GM18861 (cell line): ENCODE measurements around the gene GLRX3.
"Not testable (repeated sequence)": the region's sequence is repeated elsewhere in the genome, so short reads cannot be mapped to it uniquely, and the experiment has no call there.

Experiments
- ATAC-seq: cut with Tn5 transposase; IDR thresholded peaks from one replicate; pipeline ENCODE4 v1.9.1; 2021; ENCODE audit not compliant: unreplicated experiment

Gene GLRX3

DNA sequence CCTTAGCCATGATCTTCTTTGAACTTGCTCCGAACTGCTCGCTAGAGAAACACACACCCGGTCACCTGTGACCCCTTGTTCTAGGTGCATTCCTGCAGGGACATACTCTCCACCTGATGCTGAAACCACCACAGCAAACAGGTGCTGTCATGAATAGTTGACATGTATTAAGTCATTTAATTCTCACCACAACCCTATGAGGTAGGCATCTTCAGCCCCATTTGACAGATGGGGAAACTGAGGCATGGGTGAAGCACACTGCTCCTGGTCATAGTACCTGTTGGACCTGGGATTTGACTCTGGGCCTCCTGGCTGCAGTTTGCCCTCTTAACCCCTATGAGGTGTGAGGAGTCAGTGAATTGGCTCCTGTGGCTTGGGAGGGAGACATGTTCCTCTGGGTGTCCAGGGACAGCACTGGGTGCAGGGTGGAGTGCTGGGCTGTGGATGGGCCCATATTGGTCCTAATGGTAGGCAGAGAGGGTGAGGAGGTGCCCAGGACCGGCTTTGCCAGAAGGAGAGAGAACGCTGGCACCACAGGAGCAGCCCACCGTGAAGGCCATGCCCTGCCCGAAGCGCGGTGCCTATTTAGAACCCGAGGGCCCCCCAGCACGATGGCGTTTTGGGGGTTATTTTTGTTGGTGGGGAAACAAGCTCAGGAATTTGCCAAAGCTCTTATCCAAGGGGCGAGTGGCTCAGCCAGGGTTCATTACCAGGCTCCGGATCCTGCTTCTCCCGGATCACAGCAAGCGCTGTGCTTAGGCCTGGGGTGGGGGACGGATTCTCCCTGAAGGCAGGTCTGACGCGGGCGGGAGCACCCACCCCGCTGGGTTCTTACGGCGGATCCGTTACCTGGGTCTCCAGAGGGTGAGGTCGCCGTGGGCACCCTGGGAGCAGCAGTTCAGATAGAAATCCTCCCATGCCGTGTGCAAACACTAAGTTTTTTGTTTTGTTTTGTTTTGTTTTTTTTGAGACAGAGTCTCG lies 52.3 kb downstream of the GLRX3 start:
- no peak for ATAC-seq

DNA sequence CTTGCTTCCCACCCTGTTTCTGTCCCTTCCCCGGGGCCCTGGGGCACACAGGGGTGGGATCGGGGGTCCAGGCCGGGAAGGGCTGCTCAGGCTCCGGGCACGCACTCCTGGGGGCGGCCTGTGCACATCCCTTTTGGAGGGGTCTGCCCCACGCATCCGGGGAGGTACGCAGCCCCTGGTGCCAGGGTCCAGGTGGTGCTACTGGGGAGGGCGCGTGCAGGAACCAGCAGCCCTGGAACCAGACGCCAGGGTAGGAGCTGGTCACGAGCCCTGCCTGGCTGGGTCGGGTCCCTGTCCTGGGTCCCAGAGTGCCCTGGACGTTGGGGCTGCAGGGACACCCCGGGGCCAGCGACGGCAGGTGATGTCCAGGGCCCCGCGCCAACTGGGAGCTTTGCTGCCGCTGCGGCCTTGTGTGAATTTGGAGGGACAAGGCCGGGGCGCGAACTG lies 53.4 kb downstream of the GLRX3 start:
- ATAC-seq: no peak

DNA sequence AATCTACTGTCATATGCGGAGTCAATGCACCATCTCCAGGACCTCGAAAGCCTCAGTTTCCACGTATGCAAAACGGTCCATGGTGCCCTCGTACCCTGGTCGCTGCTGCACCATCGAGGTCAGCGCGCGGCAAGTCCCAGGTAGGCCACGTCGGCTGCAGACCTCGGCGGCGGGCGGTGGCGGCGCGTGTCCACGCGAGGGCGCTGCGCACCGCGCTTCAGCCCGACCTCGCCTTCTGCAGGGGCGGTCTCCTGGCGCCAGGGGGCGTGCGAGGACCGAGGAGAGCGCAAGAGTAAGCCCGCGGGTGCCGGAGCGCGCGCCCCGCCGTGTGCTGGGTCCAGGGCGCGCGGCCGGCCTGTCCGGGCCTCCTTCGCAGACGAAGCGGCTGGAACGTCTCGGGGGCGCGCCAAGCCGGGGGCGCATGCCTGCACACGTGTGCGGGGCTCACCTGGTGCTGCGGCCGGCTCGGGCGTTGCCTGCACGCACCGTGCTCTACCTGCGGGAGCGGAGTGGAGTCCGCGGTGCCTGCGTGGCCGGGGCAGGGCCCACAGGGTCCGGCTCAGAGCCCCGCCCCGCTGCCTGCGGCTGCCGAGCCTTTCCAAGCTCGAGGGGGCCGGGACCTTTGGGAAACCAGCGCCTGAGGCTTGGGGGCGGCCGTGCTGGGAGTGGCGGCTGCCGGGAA lies 54.0 kb downstream of the GLRX3 start:
- peak; percentile 85 for ATAC-seq

DNA sequence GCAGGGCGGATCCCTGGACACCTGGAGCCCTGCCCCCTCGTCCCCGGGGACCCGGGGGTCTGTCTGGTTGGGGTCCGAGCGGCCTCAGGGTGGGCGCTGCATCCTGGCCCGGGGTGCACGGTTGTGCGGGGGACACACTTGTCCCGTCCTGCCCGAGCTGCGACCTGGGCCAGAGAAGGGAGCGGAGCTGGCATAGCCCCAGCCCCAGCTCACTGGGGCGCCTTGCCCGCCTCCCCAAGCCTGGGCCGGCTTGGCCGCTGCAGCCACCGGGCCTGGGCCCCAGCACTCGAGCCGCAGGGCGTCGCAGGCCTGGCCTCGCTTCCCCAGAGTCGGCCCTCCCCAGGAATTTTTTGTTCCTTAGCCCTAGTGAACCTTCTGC lies 54.5 kb downstream of the GLRX3 start:
- no peak for ATAC-seq

DNA sequence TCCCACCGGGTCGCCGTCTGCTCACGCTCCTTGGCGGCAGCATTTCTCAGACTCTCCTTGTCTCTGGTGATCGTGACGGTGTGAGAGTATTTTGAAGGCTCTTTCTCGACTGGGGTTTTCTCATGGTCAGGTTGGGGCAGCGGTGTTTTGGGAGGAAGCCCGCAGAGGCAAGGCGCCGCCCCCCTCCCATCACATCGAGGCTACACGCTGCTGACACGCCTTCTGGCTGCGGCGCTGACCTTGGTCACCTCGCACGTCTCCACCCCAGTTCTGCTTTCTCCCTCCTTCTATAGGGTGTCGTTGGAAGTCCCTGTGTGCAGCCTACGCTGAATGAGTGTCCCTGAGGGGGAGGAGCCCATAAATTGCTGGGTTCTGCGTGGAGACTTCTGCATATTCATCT lies 55.2 kb downstream of the GLRX3 start:
- ATAC-seq: no peak

DNA sequence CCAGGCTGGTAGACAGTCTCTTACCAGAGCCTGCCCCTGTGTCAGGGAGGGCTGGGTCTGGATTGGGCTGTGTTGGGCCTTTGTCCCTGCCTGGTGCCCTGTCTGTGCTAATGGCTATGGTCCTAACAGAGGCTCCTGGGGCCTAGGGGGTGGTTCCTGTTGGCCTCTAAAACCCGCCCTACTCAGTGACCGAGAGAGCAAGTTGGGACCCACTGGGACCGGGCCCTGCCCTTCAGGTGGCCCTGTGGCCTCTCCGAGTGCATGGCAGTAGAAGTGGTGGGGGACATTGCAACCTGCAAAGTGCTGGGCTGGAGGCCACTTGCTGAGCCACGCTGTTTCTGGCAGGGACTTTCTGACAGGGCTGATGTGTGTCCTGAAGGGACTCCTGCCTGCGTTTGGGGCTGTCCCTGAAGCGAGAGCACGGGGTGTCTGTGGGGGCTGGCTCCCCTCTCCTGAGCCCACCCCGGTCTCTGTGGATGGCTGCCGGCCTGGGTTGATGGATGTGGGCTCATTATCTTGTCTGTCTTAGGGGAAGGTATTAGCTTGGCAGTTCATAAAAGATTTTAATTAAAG lies 56.2 kb downstream of the GLRX3 start:
- ATAC-seq: no peak

DNA sequence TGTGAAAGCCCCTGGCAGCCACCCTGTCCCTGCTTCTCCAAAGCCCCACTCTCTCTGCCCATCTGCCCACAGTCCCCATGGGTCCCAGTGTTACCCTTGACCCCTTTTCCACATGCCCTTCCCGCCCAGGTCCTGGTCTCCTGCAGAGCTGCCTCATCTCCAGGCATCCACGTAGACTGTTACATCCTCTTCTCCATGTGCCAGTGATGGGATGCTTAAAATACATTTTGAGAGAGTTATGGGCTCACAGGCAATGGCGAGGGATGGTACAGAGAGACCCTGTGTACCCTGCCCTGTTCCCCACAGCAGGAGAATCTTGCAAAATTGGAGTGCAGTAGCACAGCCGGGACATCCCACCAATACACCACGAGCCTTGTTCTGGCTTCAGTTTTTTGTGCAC lies 56.8 kb downstream of the GLRX3 start:
- no peak for ATAC-seq

DNA sequence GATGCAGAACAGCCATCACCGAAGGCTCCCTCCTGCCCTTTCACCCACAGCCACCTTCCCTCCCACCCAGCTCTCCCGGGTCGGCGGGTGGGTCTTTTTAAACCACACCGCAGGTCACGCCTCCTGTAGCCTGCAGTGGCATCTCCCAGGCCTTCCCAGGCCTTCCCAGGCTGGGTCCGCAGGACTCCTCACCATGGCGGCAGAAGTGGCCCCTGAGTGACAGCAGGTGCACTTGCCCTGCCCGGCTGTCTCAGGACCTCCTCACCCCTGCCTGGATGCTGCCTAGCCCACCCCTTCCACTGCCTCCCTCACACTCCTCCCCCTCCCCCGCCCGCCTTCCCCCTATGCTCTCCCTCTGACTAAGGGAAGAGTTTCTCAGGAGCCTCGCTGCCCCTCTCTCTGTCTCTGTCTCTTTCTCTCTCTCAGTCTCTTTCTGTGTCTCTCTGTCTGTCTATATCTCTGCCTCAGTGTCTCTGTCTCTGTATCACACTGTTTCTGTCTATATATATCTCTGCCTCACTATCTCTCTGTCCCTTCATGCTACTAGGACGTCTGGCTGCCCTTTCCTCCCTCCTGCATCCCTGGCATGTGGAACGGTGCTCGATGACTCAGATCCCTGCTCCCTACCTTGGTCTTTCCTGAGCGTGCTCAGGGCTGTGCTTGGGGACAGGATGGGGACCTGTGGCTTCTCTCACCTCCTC lies 57.5 kb downstream of the GLRX3 start:
- ATAC-seq: no peak

DNA sequence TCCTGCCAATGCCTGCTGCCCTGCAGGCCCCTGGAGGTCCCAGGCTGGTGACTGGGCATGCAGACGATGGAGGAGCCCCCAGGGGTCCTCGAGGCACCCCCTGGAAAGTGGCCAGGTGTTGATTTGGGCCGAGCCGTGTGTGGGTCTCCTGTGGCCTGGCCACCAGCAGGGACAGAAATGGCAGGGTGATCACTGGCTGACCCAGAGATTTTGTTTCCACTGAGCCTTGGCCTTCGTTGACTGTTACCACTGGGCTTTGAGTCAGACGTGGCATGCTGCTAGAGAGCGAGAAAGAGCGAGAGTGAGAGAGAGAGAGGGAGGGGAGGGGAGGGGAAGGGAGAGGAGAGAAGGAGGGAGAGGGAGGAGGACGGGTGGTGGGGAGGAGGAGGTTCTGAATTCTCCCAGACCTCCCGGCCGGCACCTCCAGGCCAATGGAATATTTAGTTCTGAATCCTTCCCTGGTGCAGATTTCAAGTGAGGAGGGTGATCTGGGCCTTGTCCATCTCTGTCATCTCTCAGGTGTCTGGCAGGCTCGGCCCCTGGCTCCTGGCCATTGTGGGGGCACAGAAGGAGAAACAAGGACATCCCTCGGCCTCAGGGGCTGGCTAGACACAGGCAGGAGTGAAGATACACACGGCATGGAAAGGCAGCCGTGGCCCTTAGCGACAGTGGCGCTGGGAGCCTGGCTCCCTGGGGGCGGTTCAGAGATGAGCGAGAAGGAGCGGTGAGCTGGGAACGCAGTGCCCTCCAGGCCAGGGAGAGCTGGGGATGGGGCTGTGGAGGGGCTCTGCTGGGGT lies 58.2 kb downstream of the GLRX3 start:
- no peak for ATAC-seq

DNA sequence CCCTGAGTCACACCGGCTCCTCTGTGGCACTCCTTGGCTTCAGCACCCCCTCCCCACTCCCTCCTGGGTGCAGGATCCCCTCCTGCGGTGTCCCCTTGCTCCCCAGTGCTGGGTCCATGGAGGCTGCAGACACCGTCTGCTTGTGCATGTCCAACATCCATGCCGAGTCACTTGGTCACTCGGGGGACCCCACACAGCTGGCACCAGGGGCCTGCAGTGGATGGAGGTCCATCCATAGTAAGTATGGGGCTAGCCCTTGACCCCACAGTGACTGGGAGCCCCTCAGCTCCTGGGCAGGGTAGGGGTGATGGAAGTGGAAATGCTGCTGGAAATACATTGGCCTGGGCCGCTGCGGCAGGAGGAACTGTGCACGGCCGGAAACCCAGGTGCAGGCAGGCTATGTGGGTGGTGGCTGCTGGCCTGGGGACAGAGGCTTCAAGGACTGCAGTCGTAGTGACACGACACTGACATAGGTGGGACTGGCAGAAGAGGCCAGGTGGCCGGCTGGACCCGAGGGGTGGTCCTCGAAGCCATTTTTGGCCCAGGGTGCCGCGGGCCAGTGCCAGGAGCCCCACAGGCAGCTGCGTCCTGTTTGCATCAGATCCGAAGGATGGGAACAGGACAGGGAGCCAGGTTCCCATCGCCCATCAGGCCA lies 58.9 kb downstream of the GLRX3 start:
- no peak for ATAC-seq

DNA sequence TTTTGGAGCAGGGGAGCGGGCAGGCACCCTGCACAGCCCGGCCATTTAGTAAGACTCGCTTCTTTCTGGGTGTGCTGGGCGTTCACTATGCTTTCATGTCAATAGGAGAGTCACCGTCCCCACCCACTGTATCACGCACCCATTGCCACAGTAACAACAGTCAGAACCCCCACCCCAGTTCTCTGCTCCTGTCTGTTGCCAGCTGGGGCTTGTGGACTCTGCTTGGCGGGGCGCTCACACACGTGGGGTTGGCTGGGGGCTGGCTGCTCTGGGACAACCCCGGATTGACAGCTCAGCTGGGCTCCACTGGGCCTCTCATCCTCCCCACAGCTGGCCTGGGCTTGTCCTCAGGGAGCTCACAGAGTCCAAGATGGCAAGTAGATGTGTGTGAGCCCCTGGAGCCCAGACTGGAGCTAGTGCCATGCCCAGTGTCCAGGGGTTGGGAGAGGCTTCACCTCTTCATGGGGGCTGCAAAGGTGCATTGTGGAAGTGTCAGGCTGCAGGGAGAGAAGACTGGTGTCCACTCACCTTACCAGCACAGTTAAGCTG lies 59.6 kb downstream of the GLRX3 start:
- ATAC-seq: no peak

DNA sequence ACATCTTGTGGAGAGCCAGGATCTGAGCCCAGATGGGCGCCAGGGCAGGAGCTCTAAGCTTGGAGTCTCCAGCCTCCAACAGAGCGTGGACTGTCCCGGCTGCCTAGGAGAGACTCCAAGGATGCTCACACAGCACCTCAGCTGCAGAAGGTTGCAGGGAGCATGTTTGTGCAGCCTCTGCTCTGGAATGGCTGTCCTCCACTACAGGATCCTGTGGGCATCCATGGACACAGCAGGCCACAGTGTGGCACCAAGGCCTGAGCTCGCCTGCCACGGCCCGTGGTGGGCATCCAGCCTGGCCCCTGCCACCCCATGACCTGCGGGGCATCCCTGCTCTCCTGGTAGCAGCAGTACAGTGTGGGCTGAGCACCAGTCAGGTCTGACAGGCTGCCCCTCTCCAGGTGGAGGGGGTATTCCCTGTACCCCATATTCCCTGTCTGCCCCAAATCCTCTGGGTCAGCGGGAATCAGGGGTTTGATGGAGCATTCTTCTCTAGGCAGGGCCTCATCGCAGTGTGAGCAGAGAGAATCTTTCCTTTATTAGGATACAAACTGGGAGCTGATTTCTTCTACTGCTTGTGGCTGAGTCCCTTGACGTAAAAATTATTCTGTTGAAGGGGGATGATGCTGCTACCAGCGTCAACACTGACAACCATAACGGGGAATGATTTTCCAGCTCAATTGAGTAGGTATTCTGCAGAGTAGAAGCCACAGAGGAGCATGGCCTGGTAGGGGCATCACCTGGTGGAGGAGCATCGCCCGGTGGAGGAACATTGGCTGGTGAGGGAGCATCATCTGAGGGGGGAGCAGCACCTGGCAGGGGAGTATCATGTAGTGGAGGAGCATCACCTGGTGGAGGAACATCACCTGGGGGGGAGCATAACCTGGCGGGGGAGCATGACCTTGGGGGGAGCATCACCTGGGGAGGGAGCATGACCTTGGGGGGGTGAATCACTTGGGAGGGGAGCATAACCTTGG lies 60.6 kb downstream of the GLRX3 start:
- ATAC-seq: no peak

DNA sequence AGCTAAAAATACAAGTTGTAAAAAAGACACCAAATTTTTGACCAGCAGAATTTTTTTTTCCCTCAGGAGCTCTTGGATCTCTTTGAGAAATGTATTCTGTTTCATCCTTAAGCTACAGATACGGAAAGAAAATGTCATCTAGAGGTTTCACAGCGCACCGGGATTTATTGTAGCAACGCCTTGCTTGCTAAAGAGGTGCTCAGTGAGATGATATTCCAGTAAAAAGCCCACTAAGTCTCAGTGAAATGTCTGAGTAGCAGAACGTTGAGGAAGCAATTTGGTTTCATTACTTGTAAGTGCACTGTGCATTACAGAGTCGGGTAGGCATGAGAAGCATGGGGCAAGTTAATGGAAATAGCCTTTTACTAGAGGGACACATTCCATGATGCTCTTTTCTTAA lies 62.5 kb downstream of the GLRX3 start:
- no peak for ATAC-seq

DNA sequence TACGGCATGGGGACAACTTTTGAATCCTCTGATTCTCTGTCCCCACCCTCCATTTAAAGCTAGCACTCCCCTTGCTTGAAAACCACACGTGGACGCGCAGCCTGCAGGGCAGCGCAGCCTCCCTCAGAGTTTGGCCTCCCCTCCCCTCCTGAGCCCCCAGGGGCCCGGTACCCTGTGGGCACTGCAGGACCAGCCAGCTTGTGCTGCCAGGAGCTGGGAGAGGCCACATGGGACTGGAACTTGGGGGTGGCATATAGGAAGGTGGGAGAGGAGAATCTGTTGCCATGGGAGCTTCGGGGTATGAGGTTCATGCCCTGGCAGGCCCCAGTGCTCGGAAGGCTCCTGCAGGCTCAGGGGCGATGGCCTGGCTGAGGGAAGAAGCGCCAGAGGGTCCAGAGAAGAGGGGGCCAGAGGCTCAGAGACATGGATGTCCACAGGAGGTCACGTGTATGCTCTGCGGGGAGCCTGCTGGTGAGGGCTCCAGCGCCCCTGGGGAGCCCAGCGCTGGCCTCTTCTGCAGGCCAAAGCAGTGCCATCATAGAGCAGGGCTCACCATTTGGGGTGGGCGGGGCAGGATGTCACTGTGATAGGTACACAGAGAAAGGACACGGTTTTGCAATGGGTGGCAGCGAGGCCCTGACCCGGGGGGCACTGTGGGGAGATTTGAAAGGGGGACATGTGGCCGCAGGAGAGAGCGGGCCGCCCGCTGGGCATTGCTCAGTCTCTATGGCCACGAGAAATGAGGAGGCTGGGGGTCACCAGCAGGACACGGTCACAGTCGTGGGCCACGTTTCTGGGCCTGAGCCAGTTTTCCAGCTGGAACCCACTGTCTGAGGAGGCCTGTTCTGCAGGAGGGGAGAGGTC lies 64.2 kb downstream of the GLRX3 start:
- no peak for ATAC-seq

DNA sequence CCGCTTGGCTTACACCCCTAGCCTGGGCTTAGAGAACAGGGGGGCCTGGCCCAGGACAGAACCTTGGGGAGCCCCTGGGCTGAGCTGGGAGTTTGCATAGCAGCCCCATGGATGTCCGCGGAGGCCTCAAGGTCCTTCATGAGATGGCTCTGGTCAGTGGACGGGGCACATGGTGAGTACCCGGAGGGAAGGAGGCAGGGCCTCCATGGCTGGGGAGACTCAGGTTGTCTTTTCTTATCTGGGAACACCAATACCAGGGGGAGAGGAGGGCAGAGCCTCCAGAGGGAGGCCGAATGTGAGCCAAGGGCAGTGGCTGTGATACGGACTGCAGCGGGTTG lies 64.8 kb downstream of the GLRX3 start:
- no peak for ATAC-seq

DNA sequence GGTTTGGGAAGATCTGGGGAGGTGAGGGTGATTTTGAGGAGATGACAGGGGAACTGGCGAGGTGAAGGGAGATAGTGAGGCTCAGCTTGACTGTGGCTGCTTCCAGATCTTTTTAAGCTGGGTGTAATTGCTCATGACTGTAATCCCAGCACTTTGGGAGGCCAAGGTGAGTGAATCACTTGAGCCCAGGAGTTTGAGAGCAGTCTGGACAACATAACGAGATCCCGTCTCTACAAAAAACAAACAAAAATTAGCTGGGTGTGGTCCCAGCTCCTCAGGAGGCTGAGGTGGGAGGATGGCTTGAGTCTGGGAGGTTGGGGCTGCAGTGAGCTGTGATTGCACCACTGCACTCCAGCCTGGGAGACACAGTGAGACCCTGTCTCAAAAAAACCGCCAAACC lies 66.0 kb downstream of the GLRX3 start:
- ATAC-seq: not testable (repeated sequence)

DNA sequence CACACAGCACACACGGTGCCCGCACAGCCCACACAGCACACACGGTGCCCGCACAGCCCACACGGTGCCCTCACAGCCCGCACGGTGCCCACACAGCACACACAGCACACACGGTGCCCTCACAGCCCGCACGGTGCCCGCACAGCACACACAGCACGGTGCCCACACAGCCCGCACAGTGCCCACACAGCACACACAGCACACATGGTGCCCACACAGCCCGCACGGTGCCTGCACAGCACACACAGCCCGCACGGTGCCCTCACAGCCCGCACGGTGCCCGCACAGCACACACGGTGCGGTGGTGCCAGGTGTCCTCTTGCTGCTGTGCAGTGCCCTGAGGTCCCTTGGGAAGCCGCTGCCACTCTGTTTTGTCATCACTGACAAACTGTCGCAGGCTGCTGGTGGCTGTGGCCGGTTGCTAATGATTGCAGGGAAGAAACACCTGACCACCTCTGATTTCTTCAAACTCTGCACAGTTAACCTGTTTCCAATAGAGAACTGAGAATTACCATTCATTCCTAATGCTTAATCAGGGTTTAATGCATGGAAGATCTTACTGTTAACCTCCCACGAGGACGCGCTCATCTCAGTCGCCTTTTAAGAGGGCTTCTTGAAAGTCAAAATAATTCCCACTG lies 66.9 kb downstream of the GLRX3 start:
- ATAC-seq: peak; percentile 60
